Dendritic cell treated with granulocyte-macrophage colony-stimulating factor and Interleukin-4, amounts not matched to agents 40 ng/mL and 50 ng/mL, for 4 days (primary cell): ENCODE measurements around the gene COL23A1.
"Not testable (repeated sequence)": the region's sequence is repeated elsewhere in the genome, so short reads cannot be mapped to it uniquely, and the experiment has no call there.

Experiments used
- H3K27ac Mint-ChIP-seq: one replicate; pipeline ENCODE4 v1.8.0; 2022; ENCODE audit warnings: mild to moderate bottlenecking, mixed read lengths
- H3K27me3 Mint-ChIP-seq: one replicate; pipeline ENCODE4 v1.8.0; 2022; ENCODE audit warnings: mild to moderate bottlenecking, mixed read lengths
- H3K36me3 Mint-ChIP-seq: one replicate; pipeline ENCODE4 v1.8.0; 2022; ENCODE audit warnings: low read depth, mixed read lengths
- H3K4me1 Mint-ChIP-seq: one replicate; pipeline ENCODE4 v1.8.0; 2022; ENCODE audit warnings: low read depth, mixed read lengths
- H3K4me3 Mint-ChIP-seq: one replicate; pipeline ENCODE4 v1.8.0; 2022; ENCODE audit warnings: mild to moderate bottlenecking, moderate library complexity, mixed read lengths
- H3K9me3 Mint-ChIP-seq: one replicate; pipeline ENCODE4 v1.8.0; 2022; ENCODE audit warnings: mixed read lengths
- intact Hi-C: fragments of 100-400 bp; cut with micrococcal nuclease; formaldehyde crosslinking; loops from one replicate; pipeline ENCODE4 v1.15.0; 2022

COL23A1 gene

GRCh38 chr5:178271726-178272479 is 318.3 kb downstream of the COL23A1 start:
- Mint-ChIP-seq H3K27ac (no peak overlapping the region), H3K4me1 (no peaks in the 10 kb centered on the region), H3K4me3 (no peak overlapping the region), H3K36me3 (no peaks in the 10 kb centered on the region), H3K27me3 (peaks cover 2% of the 10 kb centered on the region), H3K9me3 (peaks cover 7% of the 10 kb centered on the region)
- intact Hi-C loops: no loop called here

- Mint-ChIP-seq H3K4me3 (no peak overlapping the region), H3K36me3 (no peaks in the 10 kb centered on the region), H3K4me1 (no peaks in the 10 kb centered on the region), H3K9me3 (peaks cover 7% of the 10 kb centered on the region), H3K27ac (no peak overlapping the region), H3K27me3 (peaks cover 2% of the 10 kb centered on the region)
- intact Hi-C loops: no loop called here
Observed at GRCh38 chr5:178271231-178271630, 319.0 kb downstream of the COL23A1 start.

- Mint-ChIP-seq H3K9me3 (no peaks in the 10 kb centered on the region), H3K27me3 (peaks cover 2% of the 10 kb centered on the region), H3K4me1 (no peaks in the 10 kb centered on the region), H3K27ac (no peak overlapping the region), H3K36me3 (no peaks in the 10 kb centered on the region), H3K4me3 (no peak overlapping the region)
- intact Hi-C loops: no loop called here
Observed at GRCh38 chr5:178269499-178269898, 320.7 kb downstream of the COL23A1 start.

GRCh38 chr5:178267876-178268275 is 322.3 kb downstream of the COL23A1 start:
- no peaks in the 10 kb centered on the region for H3K36me3 Mint-ChIP-seq
- no peaks in the 10 kb centered on the region for H3K4me1 Mint-ChIP-seq
- H3K9me3 Mint-ChIP-seq: no peaks in the 10 kb centered on the region
- no peak overlapping the region for H3K27ac Mint-ChIP-seq
- peaks cover 2% of the 10 kb centered on the region for H3K27me3 Mint-ChIP-seq
- H3K4me3 Mint-ChIP-seq: no peak overlapping the region
- intact Hi-C loops: no loop called here

GRCh38 chr5:178267245-178267644 is 322.9 kb downstream of the COL23A1 start:
- H3K27me3 Mint-ChIP-seq: peaks cover 2% of the 10 kb centered on the region
- H3K4me1 Mint-ChIP-seq: no peaks in the 10 kb centered on the region
- intact Hi-C loops: no loop called here
- no peak overlapping the region for H3K4me3 Mint-ChIP-seq
- H3K9me3 Mint-ChIP-seq: no peaks in the 10 kb centered on the region
- no peak overlapping the region for H3K27ac Mint-ChIP-seq
- no peaks in the 10 kb centered on the region for H3K36me3 Mint-ChIP-seq

- intact Hi-C loops: no loop called here
- H3K4me1 Mint-ChIP-seq: no peaks in the 10 kb centered on the region
- no peaks in the 10 kb centered on the region for H3K9me3 Mint-ChIP-seq
- peaks cover 2% of the 10 kb centered on the region for H3K27me3 Mint-ChIP-seq
- H3K4me3 Mint-ChIP-seq: no peak overlapping the region
- H3K27ac Mint-ChIP-seq: no peak overlapping the region
- no peaks in the 10 kb centered on the region for H3K36me3 Mint-ChIP-seq
Observed at GRCh38 chr5:178266581-178266980, 323.6 kb downstream of the COL23A1 start.

GRCh38 chr5:178265746-178266145 is 324.4 kb downstream of the COL23A1 start:
- no peak overlapping the region for H3K4me3 Mint-ChIP-seq
- no peak overlapping the region for H3K27ac Mint-ChIP-seq
- intact Hi-C loops: no loop called here
- no peaks in the 10 kb centered on the region for H3K9me3 Mint-ChIP-seq
- H3K27me3 Mint-ChIP-seq: no peaks in the 10 kb centered on the region
- no peaks in the 10 kb centered on the region for H3K4me1 Mint-ChIP-seq
- H3K36me3 Mint-ChIP-seq: no peaks in the 10 kb centered on the region

GRCh38 chr5:178264044-178264443 is 326.1 kb downstream of the COL23A1 start:
- intact Hi-C loops: no loop called here
- H3K27ac Mint-ChIP-seq: no peak overlapping the region
- H3K27me3 Mint-ChIP-seq: no peaks in the 10 kb centered on the region
- H3K4me3 Mint-ChIP-seq: no peak overlapping the region
- no peaks in the 10 kb centered on the region for H3K9me3 Mint-ChIP-seq
- no peaks in the 10 kb centered on the region for H3K36me3 Mint-ChIP-seq
- no peaks in the 10 kb centered on the region for H3K4me1 Mint-ChIP-seq

GRCh38 chr5:178261666-178262600 is 328.3 kb downstream of the COL23A1 start:
- intact Hi-C loops: no loop called here
- Mint-ChIP-seq H3K27me3 (no peaks in the 10 kb centered on the region), H3K4me1 (no peaks in the 10 kb centered on the region), H3K4me3 (no peak overlapping the region), H3K27ac (peak overlapping the region; percentile 0), H3K9me3 (no peaks in the 10 kb centered on the region), H3K36me3 (no peaks in the 10 kb centered on the region)

- no peaks in the 10 kb centered on the region for H3K27me3 Mint-ChIP-seq
- H3K27ac Mint-ChIP-seq: no peak overlapping the region
Observed at GRCh38 chr5:178259623-178260536, 330.3 kb downstream of the COL23A1 start.

GRCh38 chr5:178257650-178258049 is 332.5 kb downstream of the COL23A1 start:
- H3K4me3 Mint-ChIP-seq: no peak overlapping the region
- no peaks in the 10 kb centered on the region for H3K9me3 Mint-ChIP-seq
- H3K4me1 Mint-ChIP-seq: no peaks in the 10 kb centered on the region
- intact Hi-C loops: no loop called here
- H3K27ac Mint-ChIP-seq: no peak overlapping the region
- H3K27me3 Mint-ChIP-seq: no peaks in the 10 kb centered on the region
- H3K36me3 Mint-ChIP-seq: no peaks in the 10 kb centered on the region

More at GRCh38 chr5:178259623-178260536, 330.3 kb downstream of the COL23A1 start:
- no peaks in the 10 kb centered on the region for H3K36me3 Mint-ChIP-seq
- H3K9me3 Mint-ChIP-seq: no peaks in the 10 kb centered on the region
- intact Hi-C loops: no loop called here
- H3K4me1 Mint-ChIP-seq: no peaks in the 10 kb centered on the region
- no peak overlapping the region for H3K4me3 Mint-ChIP-seq

GRCh38 chr5:178256746-178257145 is 333.4 kb downstream of the COL23A1 start:
- Mint-ChIP-seq H3K27ac (peak overlapping the region; percentile 25), H3K4me1 (no peaks in the 10 kb centered on the region), H3K9me3 (no peaks in the 10 kb centered on the region), H3K27me3 (no peaks in the 10 kb centered on the region), H3K4me3 (no peak overlapping the region), H3K36me3 (no peaks in the 10 kb centered on the region)
- intact Hi-C loops: no loop called here

GRCh38 chr5:178253632-178254031 is 336.6 kb downstream of the COL23A1 start:
- intact Hi-C loops, H3K4me1 Mint-ChIP-seq, H3K4me3 Mint-ChIP-seq, H3K27me3 Mint-ChIP-seq, H3K27ac Mint-ChIP-seq, H3K9me3 Mint-ChIP-seq, H3K36me3 Mint-ChIP-seq: not testable (repeated sequence)
